ENCODE measurements around the gene FCAMR.
A peak's percentile ranks its signal among the peaks of the same experiment; 100 is the strongest.

The FCAMR gene

GRCh38 chr1:206955476-206956451 lies 14.5 kb downstream of the FCAMR start:
- no peak for DNase-seq

GRCh38 chr1:206954459-206955342 lies 15.6 kb downstream of the FCAMR start:
- no peak for DNase-seq

DNA sequence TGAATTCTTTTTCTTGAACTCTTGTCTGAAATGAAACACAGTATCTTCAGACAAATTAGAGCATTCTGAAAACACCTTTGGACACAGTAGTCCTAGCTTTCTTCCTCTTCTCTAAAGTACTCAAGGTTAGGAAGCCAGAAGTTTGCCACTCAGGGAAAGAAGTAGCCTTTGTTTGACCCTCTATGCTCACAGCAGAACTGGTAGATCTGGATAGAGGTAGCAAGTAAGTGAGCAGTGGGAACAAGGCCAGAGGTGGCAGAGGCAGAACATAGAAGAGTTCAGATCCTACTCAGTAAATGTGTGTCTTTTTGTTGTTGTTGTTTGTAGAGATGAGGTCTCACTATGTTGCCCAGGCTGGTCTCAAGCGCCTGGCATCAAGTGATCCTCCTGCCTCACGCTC lies 16.6 kb downstream of the FCAMR start:
- no peak for DNase-seq

- no peak for DNase-seq
Observed at GRCh38 chr1:206953126-206953525, 17.1 kb downstream of the FCAMR start.

GRCh38 chr1:206952171-206952570 lies 18.1 kb downstream of the FCAMR start:
- DNase-seq, result no peak

DNA sequence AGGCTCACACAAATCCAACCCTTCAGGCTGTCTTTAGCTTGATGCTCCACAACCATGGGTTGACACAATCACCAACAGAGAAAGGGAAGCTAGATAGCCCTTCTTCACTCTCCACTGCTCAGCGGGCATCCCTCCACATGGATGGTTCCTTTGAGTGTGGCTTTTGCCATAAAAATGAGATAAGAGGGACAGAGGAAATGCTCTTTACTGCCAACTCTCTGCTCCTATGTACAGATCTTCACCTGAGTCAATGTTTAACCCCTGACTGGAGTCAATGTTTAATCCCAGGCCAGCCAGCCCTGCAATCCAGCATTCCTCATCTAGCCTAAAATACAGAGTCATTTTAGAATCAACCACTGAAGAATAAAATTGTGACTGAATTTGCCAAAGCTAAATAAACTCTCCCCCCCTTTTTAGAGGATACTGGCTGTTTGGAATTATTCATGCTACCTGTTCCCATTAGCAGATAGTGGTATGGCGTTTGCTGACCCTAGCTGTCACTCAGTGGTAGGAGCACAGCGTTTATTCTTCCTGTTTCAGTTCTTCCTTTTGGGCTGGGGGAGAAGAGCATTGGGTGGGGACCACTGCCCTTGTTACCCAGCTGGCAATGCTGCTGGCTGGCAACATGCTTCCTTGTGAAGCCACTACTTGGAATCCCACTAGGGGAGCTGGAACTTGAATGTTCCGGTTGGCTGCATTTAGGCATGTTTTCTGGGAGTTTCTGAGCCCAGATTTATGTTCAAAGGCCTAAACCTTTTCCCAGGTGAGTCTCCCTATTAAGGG lies 18.8 kb downstream of the FCAMR start:
- DNase-seq, result no peak

DNA sequence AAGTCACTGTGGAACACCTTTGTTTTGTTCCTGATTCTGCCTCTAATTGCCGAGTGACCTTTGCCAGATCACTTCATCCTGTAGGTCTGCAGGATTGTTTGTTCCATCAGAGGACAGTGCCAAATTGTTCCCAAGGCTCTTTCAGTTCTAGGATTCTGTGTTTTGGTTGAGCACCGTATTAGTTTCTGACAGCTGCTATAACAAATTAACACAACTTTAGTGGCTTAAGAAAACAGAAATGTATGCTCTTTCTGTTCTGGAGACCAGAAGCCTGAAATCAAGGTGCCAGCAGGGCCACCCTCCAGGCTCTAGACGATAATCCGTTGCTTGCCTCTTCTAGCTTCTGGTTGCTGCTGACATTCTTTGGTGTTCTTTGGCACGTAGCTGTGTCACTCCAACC lies 20.6 kb downstream of the FCAMR start:
- DNase-seq, result no peak

DNA sequence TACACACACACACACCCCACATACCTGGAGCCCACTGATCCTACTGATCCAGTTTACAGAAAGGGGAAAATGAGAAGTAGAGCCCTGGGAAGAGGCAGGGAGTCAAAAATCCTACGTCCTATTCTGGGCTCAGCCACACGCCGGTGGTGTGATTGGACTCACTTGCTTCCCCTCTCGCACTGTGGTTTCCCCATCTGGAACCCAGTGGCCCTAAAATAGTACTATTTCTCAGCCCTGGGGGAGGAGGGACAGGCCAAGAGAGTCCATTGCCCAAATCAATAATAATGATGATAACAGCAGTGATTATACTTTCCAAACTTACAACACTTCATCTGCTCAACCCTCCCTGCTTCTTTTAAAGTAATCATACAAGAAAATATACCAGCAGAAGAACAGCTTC lies 21.1 kb downstream of the FCAMR start:
- DNase-seq, result no peak

GRCh38 chr1:206947255-206947654 lies 23.0 kb downstream of the FCAMR start:
- DNase-seq, result no peak

DNA sequence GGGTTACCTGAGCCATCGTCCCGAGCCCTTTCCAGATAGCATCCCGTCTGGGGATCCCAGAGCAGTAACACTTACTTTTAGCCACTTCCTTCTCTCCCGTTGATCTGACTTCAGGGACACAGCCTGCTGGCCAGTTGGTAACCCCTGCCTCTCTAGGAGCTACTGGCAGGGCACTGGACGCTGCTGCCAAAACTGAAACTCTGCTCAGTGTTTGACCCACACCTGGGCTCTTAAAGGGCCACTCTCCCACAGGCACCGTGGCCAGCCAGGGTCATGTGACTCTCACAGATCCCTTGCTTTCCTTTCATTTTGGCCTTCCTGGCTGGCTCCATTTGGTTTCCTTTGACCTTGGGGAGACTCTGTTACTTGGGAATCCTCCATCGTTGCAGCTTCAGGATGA lies 24.0 kb downstream of the FCAMR start, which contains the start of gene PIGR:
Gene PIGR, minus strand, starts transcription at position 206 of the 400 bp plus-strand sequence. CDS start 5,935 bp downstream, outside the sequence.
- DNase-seq, result no peak

DNA sequence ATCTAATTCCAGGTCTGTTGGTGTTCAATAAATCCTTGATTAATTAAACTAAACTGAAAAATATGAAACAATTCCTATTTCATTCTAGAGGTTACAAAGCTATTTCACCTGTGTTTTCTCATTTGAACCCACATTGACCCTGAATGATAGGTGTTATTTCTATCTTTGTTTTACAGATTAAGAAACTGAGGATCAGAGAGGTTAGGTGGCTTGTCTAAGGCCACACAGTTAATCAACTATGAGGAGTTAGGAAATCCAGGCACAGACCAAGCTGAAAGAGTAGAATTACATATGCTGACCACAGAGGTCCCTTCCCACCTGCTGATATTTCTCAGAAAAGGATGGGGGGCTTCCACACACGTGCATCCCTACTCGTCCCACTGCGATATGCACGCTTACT lies 24.5 kb downstream of the FCAMR start:
- no peak for DNase-seq

DNA sequence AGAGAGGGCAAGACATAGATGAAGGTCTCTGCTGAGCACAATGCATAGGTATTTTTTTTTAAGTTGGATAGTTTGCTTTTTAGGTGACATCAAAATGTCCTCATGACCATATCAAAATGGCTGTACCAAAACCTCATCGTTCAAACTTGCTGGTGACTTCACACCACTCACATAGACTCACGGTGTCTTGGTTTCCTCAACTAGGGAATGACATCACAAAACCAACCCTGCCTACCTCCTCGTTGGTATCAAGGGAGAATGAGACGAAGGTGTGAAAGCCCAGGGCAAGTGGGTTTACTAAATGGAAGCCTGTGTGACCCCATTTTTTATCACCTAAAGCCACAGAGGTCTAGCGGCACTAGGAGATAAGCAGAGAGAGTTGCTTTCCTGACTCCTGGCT lies 25.6 kb downstream of the FCAMR start:
- DNase-seq, result peak; percentile 23

GRCh38 chr1:206941766-206942418 lies 28.4 kb downstream of the FCAMR start:
- no peak for DNase-seq

DNA sequence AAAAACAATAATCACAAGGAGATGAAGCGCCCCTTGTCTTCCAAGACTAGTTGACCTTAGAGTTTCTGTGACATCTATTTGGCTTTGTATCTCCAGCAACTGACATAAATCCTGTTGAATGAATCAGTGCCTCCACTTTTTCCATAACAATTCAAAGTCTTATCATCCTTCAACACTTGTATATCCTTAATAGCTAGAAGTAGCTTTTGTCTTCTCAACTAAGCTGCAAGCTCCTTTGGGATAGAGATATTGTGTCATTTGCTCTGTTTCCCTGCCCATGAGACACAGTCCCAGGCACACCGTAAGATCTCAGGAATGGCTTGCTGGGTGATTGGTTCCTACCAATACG lies 29.7 kb downstream of the FCAMR start:
- no peak for DNase-seq

GRCh38 chr1:206939841-206940587 lies 30.2 kb downstream of the FCAMR start:
- no peak for DNase-seq

- no peak for DNase-seq
Observed at GRCh38 chr1:206939131-206939530, 31.1 kb downstream of the FCAMR start.

DNA sequence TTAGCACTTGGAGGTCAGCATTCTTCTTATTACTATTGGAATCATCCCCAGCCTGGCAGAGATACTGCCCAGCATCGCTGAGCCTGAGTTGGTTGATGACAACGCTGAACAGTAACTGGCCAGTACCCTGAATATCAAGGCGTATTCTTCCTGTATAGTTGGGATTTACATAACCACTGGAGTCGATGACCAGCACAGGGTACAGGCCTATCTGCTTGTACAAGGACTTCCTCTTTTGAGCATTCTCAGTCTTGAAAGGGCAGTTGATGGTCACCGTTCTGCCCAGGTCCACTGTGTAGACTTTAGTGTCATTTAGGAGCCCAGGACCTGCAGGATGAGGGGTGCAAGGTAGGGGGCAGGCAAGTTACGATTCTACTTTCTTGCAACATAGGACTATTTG lies 32.8 kb downstream of the FCAMR start:
- no peak for DNase-seq

- DNase-seq, result peak; percentile 41
Observed at GRCh38 chr1:206935491-206936067, 34.7 kb downstream of the FCAMR start.

DNA sequence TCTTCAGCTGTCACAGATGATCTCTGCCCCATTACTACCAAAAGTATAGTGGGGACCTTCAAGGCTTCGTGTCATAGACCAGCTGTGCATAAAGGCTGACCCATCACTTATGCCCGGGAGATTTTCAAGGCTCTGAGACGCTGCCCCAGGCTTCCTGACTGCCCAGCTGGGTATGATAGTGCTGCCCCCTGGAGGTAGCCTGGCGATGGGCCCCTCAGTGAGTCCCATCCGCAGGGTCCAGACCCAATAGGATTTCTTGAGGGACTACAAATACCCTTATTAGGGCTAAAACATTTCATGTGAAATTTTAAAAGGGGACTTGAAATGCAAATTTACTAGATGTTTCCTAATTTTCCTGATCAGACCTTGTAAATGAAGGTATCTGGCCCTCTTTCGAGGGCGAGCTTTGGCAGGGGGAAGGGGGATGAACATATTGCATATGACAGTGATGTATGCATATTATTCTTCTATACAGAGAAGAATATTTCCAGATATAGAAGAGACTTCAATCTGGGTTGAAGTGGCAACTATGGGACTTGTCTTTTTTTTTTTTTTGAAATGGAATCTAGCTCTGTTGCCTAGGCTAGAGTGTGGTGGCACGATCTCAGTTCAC lies 36.8 kb downstream of the FCAMR start:
- peak; percentile 79 for DNase-seq

- DNase-seq, result no peak
Observed at GRCh38 chr1:206932177-206932576, 38.1 kb downstream of the FCAMR start.

GRCh38 chr1:206931709-206932108 lies 38.6 kb downstream of the FCAMR start:
- no peak for DNase-seq

Data from CD4-positive, alpha-beta T cell treated with Interleukin-12 subunit alpha and Interleukin-12 subunit beta, for 1 hour (primary cell).